D721Med (cell line): ENCODE measurements around the gene TP53I13.
A peak's percentile ranks its signal among the peaks of the same experiment; 100 is the strongest.

Experiments
- DNase-seq: peaks from one replicate; pipeline ENCODE4 v3.0.0; 2011; ENCODE audit warnings: low spot score; ENCODE audit not compliant: insufficient read length
- FAIRE-seq: peaks from 2 replicates; lab custom pipeline; 2011; peaks lifted over from hg19 to GRCh38; lab: Jason Lieb, UNC
- CTCF ChIP-seq: IDR thresholded peaks from 2 replicates; pipeline ENCODE4 v1.5.1; 2012; ENCODE audit warnings: mild to moderate bottlenecking, control low read depth; ENCODE audit not compliant: insufficient read depth; ENCODE audit errors: missing control alignments

The TP53I13 gene

GRCh38 chr17:29572691-29573557 is 4.4 kb downstream of the TP53I13 start:
- no peak for FAIRE-seq
- TF ChIP-seq CTCF: peak; percentile 14
- DNase-seq: peak; percentile 65

- no peak for FAIRE-seq
- no peak for TF ChIP-seq CTCF
- no peak for DNase-seq
Measured at GRCh38 chr17:29573558-29573869, 5.0 kb downstream of the TP53I13 start.

- no peak for TF ChIP-seq CTCF
- FAIRE-seq: no peak
- DNase-seq: no peak
Measured at GRCh38 chr17:29573871-29574731, 5.6 kb downstream of the TP53I13 start.

- FAIRE-seq: no peak
Measured at GRCh38 chr17:29574732-29575510, 6.4 kb downstream of the TP53I13 start.

GRCh38 chr17:29575511-29576213 is 7.2 kb downstream of the TP53I13 start:
- FAIRE-seq (no peak), DNase-seq (no peak)
- no peak for TF ChIP-seq CTCF

More at GRCh38 chr17:29574732-29575510, 6.4 kb downstream of the TP53I13 start:
- no peak for DNase-seq
- no peak for TF ChIP-seq CTCF

GRCh38 chr17:29576214-29577000 is 7.9 kb downstream of the TP53I13 start:
- DNase-seq (no peak), FAIRE-seq (no peak)
- no peak for TF ChIP-seq CTCF
